Loucy (cell line): ENCODE data around the gene SLC30A3.
"Not testable (repeated sequence)": the region's sequence is repeated elsewhere in the genome, so short reads cannot be mapped to it uniquely, and the experiment has no call there.

Experiments used
- H2AFZ ChIP-seq: fragments of 200-600 bp; sonication (generic); 2 replicates; pipeline ENCODE4 v1.6.0; 2016; ENCODE audit warnings: antibody characterized with exemption, mild to moderate bottlenecking, low read length, moderate library complexity
- H3F3A ChIP-seq: fragments of 200-600 bp; 2 replicates; pipeline ENCODE4 v1.6.0; 2016; ENCODE audit warnings: antibody characterized with exemption, low read depth, mild to moderate bottlenecking
- H3K27me3 ChIP-seq: fragments of 200-600 bp; sonication (generic); 2 replicates; pipeline ENCODE4 v1.6.1; 2014; ENCODE audit warnings: low read length, mild to moderate bottlenecking; ENCODE audit not compliant: insufficient read depth, poor library complexity, severe bottlenecking
- H3K36me3 ChIP-seq: fragments of 200-600 bp; sonication (generic); 2 replicates; pipeline ENCODE4 v1.6.1; 2016; ENCODE audit warnings: low read length; ENCODE audit not compliant: insufficient read depth
- H3K4me1 ChIP-seq: fragments of 200-600 bp; sonication (generic); 2 replicates; pipeline ENCODE4 v1.5.1; 2014; ENCODE audit warnings: low read length, mild to moderate bottlenecking; ENCODE audit not compliant: insufficient read depth, poor library complexity, severe bottlenecking
- H3K4me2 ChIP-seq: fragments of 200-600 bp; sonication (generic); 2 replicates; pipeline ENCODE4 v1.6.0; 2014; ENCODE audit warnings: antibody characterized with exemption, low read length, low read depth, mild to moderate bottlenecking; ENCODE audit not compliant: poor library complexity, severe bottlenecking
- H3K4me3 ChIP-seq: fragments of 200-600 bp; sonication (generic); 2 replicates; pipeline ENCODE4 v1.5.1; 2014; ENCODE audit warnings: low read length, mild to moderate bottlenecking, mixed read lengths; ENCODE audit not compliant: poor library complexity, severe bottlenecking
- H3K79me2 ChIP-seq: fragments of 200-600 bp; sonication (generic); 2 replicates; pipeline ENCODE4 v1.6.1; 2014; ENCODE audit warnings: low read length; ENCODE audit not compliant: insufficient read depth
- H3K9ac ChIP-seq: fragments of 200-600 bp; sonication (generic); 2 replicates; pipeline ENCODE4 v1.6.0; 2014; ENCODE audit warnings: mild to moderate bottlenecking, low read depth, low read length, moderate library complexity; ENCODE audit not compliant: poor library complexity, severe bottlenecking
- H3K9me2 ChIP-seq: fragments of 200-600 bp; sonication (generic); replicated peaks from 2 replicates; pipeline ENCODE4 v1.6.1; 2016; ENCODE audit warnings: low read depth, low read length, mixed read lengths
- H3K9me3 ChIP-seq: fragments of 200-600 bp; sonication (generic); 2 replicates; pipeline ENCODE4 v1.6.1; 2014; ENCODE audit warnings: mild to moderate bottlenecking, antibody characterized with exemption, low read length, low read depth; ENCODE audit not compliant: insufficient read depth
- H4K20me1 ChIP-seq: fragments of 200-600 bp; sonication (generic); 2 replicates; pipeline ENCODE4 v1.6.0; 2014; ENCODE audit warnings: antibody characterized with exemption, low read length, mild to moderate bottlenecking; ENCODE audit not compliant: insufficient read depth, poor library complexity, severe bottlenecking
- CTCF ChIP-seq: fragments of 200-600 bp; sonication (generic); conservative IDR thresholded peaks from 2 replicates; pipeline ENCODE4 v1.5.1; 2014; ENCODE audit warnings: mild to moderate bottlenecking, antibody characterized with exemption, low read length
- EZH2phosphoT487 ChIP-seq: fragments of 200-600 bp; IDR thresholded peaks from 2 replicates; pipeline ENCODE4 v1.6.1; 2018; ENCODE audit warnings: antibody characterized with exemption, mild to moderate bottlenecking, moderate library complexity, borderline replicate concordance

Gene SLC30A3

DNA sequence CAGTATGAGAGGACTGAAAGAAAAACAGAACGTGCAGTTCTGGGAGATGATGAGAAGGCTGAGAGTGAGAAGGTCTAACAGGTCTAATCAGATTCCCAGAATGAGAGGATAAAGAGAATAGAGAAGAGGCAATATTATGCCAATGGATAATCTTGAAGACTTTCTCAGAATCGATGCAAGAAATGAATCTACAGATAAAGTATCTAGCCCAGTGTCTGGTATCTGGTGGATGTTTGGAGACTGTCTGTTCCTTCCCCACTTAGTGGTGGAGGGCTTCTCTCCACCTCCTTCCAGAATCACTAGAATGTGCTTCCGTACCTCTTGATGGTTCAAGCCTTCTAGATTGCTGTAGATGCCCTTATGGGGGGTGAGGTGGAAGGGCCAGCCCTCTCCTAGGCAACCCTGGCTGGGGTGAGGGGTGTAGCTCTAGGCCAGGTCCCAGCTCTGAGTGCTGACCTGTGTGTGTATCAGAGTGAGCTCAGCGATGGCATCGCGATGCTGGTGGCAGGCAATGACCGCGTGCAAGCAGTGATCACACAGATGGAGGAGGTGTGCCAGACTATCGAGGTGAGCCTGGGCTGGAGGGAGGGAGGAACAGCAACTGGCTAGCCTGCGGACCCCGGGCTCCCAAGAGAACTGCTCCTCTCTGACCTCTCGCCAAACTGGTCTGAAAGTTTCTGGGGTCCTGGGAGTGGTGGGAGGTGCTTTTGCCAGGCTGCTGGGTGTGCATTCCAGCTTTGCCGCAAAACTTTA is 41.8 kb upstream of the SLC30A3 start:
- H3K9ac ChIP-seq = no peak overlapping the region
- H3K4me1 ChIP-seq = no peaks in the 10 kb centered on the region
- no peaks in the 10 kb centered on the region for H3K27me3 ChIP-seq
- no peak overlapping the region for H3K4me3 ChIP-seq
- no peaks in the 10 kb centered on the region for H3K9me3 ChIP-seq
- no peak overlapping the region for H2AFZ ChIP-seq
- no peak overlapping the region for H3K4me2 ChIP-seq
- TF ChIP-seq CTCF = no peak
- no peak for TF ChIP-seq EZH2phosphoT487
- H4K20me1 ChIP-seq = no peaks in the 10 kb centered on the region
- no peaks in the 10 kb centered on the region for H3K79me2 ChIP-seq
- no peaks in the 10 kb centered on the region for H3K9me2 ChIP-seq
- H3K36me3 ChIP-seq = no peaks in the 10 kb centered on the region
- H3F3A ChIP-seq = no peaks in the 10 kb centered on the region

- TF ChIP-seq EZH2phosphoT487 (no peak), CTCF (peak; percentile 82)
- Histone ChIP-seq H2AFZ (peak overlapping the region; percentile 99), H3K9me3 (no peaks in the 10 kb centered on the region), H3K79me2 (no peaks in the 10 kb centered on the region), H4K20me1 (no peaks in the 10 kb centered on the region), H3F3A (no peaks in the 10 kb centered on the region), H3K4me1 (no peaks in the 10 kb centered on the region), H3K9me2 (no peaks in the 10 kb centered on the region), H3K4me3 (peak overlapping the region; percentile 61), H3K36me3 (no peaks in the 10 kb centered on the region), H3K27me3 (no peaks in the 10 kb centered on the region), H3K4me2 (peak overlapping the region; percentile 73), H3K9ac (peak overlapping the region; percentile 52)
Observed at GRCh38 chr2:27303093-27304025, 40.5 kb upstream of the SLC30A3 start.

DNA sequence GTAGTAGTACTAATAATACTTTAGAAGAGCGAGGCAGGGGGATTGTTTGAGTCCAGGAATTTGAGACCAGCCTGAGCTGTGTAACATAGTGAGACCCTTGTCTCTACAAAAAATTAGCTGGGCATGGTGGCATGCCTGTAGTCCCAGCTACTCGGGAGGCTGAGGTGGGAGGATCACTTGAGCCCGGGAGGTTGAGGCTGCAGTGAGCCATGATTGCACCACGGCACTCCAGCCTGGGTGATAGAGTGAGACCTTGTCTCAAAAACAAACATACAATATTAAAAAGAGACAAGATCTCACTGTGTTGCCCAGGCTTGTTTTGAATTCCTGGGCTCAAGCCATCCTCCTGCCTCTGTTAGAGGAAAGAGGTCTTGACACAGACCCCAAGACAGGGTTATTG is 37.8 kb upstream of the SLC30A3 start:
- H3F3A ChIP-seq, H3K4me3 ChIP-seq, H2AFZ ChIP-seq, H3K9me2 ChIP-seq, H3K4me2 ChIP-seq, H3K9me3 ChIP-seq, H3K9ac ChIP-seq, H4K20me1 ChIP-seq, H3K36me3 ChIP-seq, H3K79me2 ChIP-seq, H3K27me3 ChIP-seq, H3K4me1 ChIP-seq: not testable (repeated sequence)
